Neural cell (in vitro differentiated cells): ENCODE results near the gene UNC5B.

Experiments used
- CTCF ChIP-seq: fragments of 450-650 bp; IDR thresholded peaks from 2 replicates; pipeline ENCODE4 v1.5.1; 2014; ENCODE audit warnings: antibody characterized with exemption, mild to moderate bottlenecking, moderate library complexity; ENCODE audit not compliant: poor library complexity, severe bottlenecking
- EZH2 ChIP-seq: fragments of 200-600, 300-800 bp; shearing (Covaris generic), sonication (generic); IDR thresholded peaks from 2 replicates; pipeline ENCODE4 v1.6.1; 2014; ENCODE audit warnings: antibody characterized with exemption, low read length, borderline replicate concordance, mild to moderate bottlenecking; ENCODE audit not compliant: insufficient read depth, poor library complexity, severe bottlenecking

- no peak for TF ChIP-seq CTCF
- no peak for TF ChIP-seq EZH2
Observed at GRCh38 chr10:71265201-71265575, 52.8 kb downstream of the UNC5B start.
